HEK293 (cell line): Measurements from ENCODE around the gene RAP1GAP.

Source experiments
- ATF2 ChIP-seq: fragments of 450-650 bp; formaldehyde crosslinking; IDR thresholded peaks from 2 replicates; pipeline ENCODE4 v1.5.1; 2016; ENCODE audit warnings: missing biosample characterization, missing genetic modification characterization, low read depth
- GLIS2 ChIP-seq: fragments of 450-650 bp; formaldehyde crosslinking; IDR thresholded peaks from 2 replicates; pipeline ENCODE4 v1.5.1; 2016; ENCODE audit warnings: missing biosample characterization, missing genetic modification characterization
- OSR2 ChIP-seq: fragments of 450-650 bp; formaldehyde crosslinking; IDR thresholded peaks from 2 replicates; pipeline ENCODE4 v1.5.1; 2016; ENCODE audit warnings: missing biosample characterization, missing genetic modification characterization
- PRDM2 ChIP-seq: fragments of 450-650 bp; formaldehyde crosslinking; IDR thresholded peaks from 2 replicates; pipeline ENCODE4 v1.5.1; 2016; ENCODE audit warnings: missing biosample characterization, missing genetic modification characterization, borderline replicate concordance
- PRDM6 ChIP-seq: fragments of 450-650 bp; formaldehyde crosslinking; IDR thresholded peaks from 2 replicates; pipeline ENCODE4 v1.5.1; 2017; ENCODE audit warnings: missing biosample characterization, missing genetic modification characterization
- SCRT2 ChIP-seq: fragments of 450-650 bp; formaldehyde crosslinking; IDR thresholded peaks from 2 replicates; pipeline ENCODE4 v1.5.1; 2016; ENCODE audit warnings: missing biosample characterization, missing genetic modification characterization
- TCF7L2 ChIP-seq: IDR thresholded peaks from 2 replicates; pipeline ENCODE4 v1.6.1; 2011; ENCODE audit warnings: low read depth, mild to moderate bottlenecking, inconsistent platforms, low read length, moderate library complexity, borderline replicate concordance
- TSHZ1 ChIP-seq: fragments of 450-650 bp; formaldehyde crosslinking; IDR thresholded peaks from 2 replicates; pipeline ENCODE4 v1.5.1; 2016; ENCODE audit warnings: missing biosample characterization, missing genetic modification characterization, borderline replicate concordance
- YY1 ChIP-seq: fragments of 450-650 bp; formaldehyde crosslinking; IDR thresholded peaks from 2 replicates; pipeline ENCODE4 v1.5.1; 2018; ENCODE audit warnings: missing biosample characterization, missing genetic modification characterization
- ZBTB17 ChIP-seq: fragments of 450-650 bp; formaldehyde crosslinking; IDR thresholded peaks from 2 replicates; pipeline ENCODE4 v1.5.1; 2016; ENCODE audit warnings: missing biosample characterization, missing genetic modification characterization
- ZNF24 ChIP-seq: fragments of 450-650 bp; formaldehyde crosslinking; IDR thresholded peaks from 2 replicates; pipeline ENCODE4 v1.5.1; 2016; ENCODE audit warnings: missing biosample characterization, missing genetic modification characterization
- ZNF280C ChIP-seq: fragments of 450-650 bp; formaldehyde crosslinking; IDR thresholded peaks from 2 replicates; pipeline ENCODE4 v1.5.1; 2016; ENCODE audit warnings: missing biosample characterization, missing genetic modification characterization
- ZNF394 ChIP-seq: fragments of 450-650 bp; formaldehyde crosslinking; IDR thresholded peaks from 2 replicates; pipeline ENCODE4 v1.5.1; 2016; ENCODE audit warnings: missing biosample characterization, missing genetic modification characterization, mild to moderate bottlenecking, moderate library complexity, borderline replicate concordance
- ZNF521 ChIP-seq: fragments of 450-650 bp; formaldehyde crosslinking; IDR thresholded peaks from 2 replicates; pipeline ENCODE4 v1.5.1; 2017; ENCODE audit warnings: missing biosample characterization, mild to moderate bottlenecking, missing genetic modification characterization
- ZNF560 ChIP-seq: fragments of 450-650 bp; formaldehyde crosslinking; IDR thresholded peaks from 2 replicates; pipeline ENCODE4 v1.5.1; 2017; ENCODE audit warnings: missing biosample characterization, missing genetic modification characterization, borderline replicate concordance
- ZNF596 ChIP-seq: fragments of 450-650 bp; IDR thresholded peaks from 2 replicates; pipeline ENCODE4 v1.5.0; 2018; ENCODE audit warnings: missing biosample characterization, mild to moderate bottlenecking, missing genetic modification characterization, moderate library complexity
- ZNF629 ChIP-seq: fragments of 450-650 bp; formaldehyde crosslinking; IDR thresholded peaks from 2 replicates; pipeline ENCODE4 v1.5.1; 2017; ENCODE audit warnings: missing biosample characterization, missing genetic modification characterization
- ZNF658 ChIP-seq: fragments of 450-650 bp; formaldehyde crosslinking; IDR thresholded peaks from 2 replicates; pipeline ENCODE4; 2016; ENCODE audit warnings: missing biosample characterization, missing genetic modification characterization
- ZNF701 ChIP-seq: fragments of 450-650 bp; formaldehyde crosslinking; IDR thresholded peaks from 2 replicates; pipeline ENCODE4 v1.5.1; 2016; ENCODE audit warnings: missing biosample characterization, missing genetic modification characterization
- ZNF76 ChIP-seq: fragments of 450-650 bp; formaldehyde crosslinking; IDR thresholded peaks from 2 replicates; pipeline ENCODE4; 2016; ENCODE audit warnings: low read depth, missing biosample characterization, missing genetic modification characterization, borderline replicate concordance
- ZNF837 ChIP-seq: fragments of 450-650 bp; formaldehyde crosslinking; IDR thresholded peaks from 2 replicates; pipeline ENCODE4 v1.5.1; 2016; ENCODE audit warnings: missing biosample characterization, missing genetic modification characterization
- ZSCAN16 ChIP-seq: fragments of 450-650 bp; formaldehyde crosslinking; IDR thresholded peaks from 2 replicates; pipeline ENCODE4 v1.5.1; 2016; ENCODE audit warnings: missing biosample characterization, missing genetic modification characterization

The RAP1GAP gene

GRCh38 chr1:21586846-21587601, 82.1 kb downstream of the RAP1GAP start (continued):
- TF ChIP-seq ZNF24 (tag by site-specific recombination): no peak
- TF ChIP-seq ATF2 (tag by site-specific recombination): no peak
- no peak for TF ChIP-seq ZNF596
- no peak for TF ChIP-seq OSR2
- TF ChIP-seq ZNF521: no peak
- TF ChIP-seq PRDM2 (tag by site-specific recombination): no peak
- no peak for TF ChIP-seq ZNF560 (tag by site-specific recombination)
- no peak for TF ChIP-seq ZNF76 (tag by site-specific recombination)
- no peak for TF ChIP-seq PRDM6
- TF ChIP-seq TCF7L2: no peak
- TF ChIP-seq ZSCAN16 (tag by site-specific recombination): no peak
- no peak for TF ChIP-seq ZNF394
- no peak for TF ChIP-seq TSHZ1 (tag by site-specific recombination)
- TF ChIP-seq SCRT2 (tag by site-specific recombination): no peak
- TF ChIP-seq YY1 (tag by site-specific recombination): no peak
- TF ChIP-seq ZNF701 (tag by site-specific recombination): no peak
- no peak for TF ChIP-seq ZNF629
- no peak for TF ChIP-seq ZBTB17 (tag by site-specific recombination)
- no peak for TF ChIP-seq ZNF280C
- no peak for TF ChIP-seq ZNF658 (tag by site-specific recombination)
- TF ChIP-seq GLIS2: no peak
- no peak for TF ChIP-seq ZNF837
